NCI-H1417 (cell line): ENCODE measurements around the gene PHLDA3.

Source experiments
- DNase-seq, 3 experiments: peaks; one replicate each; lab custom pipeline; 2025; lab: John Stamatoyannopoulos, UW

Gene PHLDA3

DNA sequence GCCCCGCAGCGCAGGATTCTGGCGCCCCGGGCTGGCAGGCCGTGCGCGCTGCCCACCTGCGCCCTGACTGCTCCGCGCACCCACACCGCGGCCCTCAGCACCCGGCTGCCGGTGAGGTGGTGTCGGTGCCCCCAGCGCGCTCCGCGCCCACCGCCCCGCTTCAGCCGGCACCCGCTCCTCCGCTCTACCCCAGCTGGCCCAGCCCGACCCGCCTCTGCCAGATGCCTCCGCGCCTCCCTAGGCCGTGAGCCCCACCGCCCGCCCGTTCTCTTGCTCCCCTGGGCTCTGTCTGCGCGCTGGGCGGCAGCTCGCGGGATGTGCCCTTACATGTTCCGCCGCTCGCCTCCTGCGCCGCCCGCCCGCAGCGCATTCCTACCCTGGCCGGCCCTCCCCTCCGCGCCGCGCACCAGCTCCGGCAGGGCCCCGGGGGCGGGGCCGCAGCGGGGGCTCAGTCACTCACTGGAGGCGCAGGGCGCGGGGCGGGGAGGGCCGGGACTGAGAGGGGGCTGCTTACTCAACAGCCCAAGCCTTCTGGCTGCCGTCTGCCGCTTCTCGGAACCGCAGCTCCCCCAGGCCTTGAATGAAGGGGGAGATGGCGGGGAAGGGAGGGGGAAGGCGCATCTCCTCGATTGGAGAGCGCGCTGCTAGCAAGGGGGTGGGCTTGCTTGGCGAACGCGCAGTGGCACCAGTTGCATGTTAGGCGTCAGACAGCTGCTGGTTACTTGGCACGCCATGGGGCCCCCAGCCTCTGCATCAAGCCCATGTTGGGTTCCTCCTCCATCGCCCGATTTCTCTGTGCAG lies at the start of gene PHLDA3:
PHLDA3 (minus strand) TSS at position 345 of the 801 bp plus-strand sequence. CDS start 402 bp downstream, outside the sequence.
- peak; percentile 26 to 92 (median 92) for DNase-seq

GRCh38 chr1:201518071-201518470 lies 49.1 kb upstream of the PHLDA3 start:
- DNase-seq: no peak

DNA sequence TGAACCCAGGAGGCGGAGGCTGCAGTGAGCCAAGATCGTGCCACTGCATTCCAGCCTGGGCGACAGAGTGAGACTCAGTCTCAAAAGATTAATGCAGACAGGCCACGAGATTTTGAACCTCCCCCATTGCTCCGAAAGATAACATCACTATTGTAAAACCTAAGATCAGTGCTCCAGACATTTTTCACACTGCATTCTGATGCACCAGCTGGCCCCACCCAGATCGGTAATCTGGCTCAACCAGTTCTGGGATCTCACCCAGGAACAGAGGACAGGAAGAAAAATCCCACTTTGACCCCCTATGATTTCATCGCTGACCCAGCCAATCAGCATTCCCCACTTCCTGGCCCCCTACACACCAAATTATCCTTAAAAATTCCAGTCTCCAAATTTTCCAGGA lies 48.6 kb upstream of the PHLDA3 start:
- DNase-seq: no peak

- DNase-seq: no peak
Observed at GRCh38 chr1:201516511-201517127, 47.6 kb upstream of the PHLDA3 start.

GRCh38 chr1:201515895-201516294 lies 46.9 kb upstream of the PHLDA3 start:
- no peak for DNase-seq

DNA sequence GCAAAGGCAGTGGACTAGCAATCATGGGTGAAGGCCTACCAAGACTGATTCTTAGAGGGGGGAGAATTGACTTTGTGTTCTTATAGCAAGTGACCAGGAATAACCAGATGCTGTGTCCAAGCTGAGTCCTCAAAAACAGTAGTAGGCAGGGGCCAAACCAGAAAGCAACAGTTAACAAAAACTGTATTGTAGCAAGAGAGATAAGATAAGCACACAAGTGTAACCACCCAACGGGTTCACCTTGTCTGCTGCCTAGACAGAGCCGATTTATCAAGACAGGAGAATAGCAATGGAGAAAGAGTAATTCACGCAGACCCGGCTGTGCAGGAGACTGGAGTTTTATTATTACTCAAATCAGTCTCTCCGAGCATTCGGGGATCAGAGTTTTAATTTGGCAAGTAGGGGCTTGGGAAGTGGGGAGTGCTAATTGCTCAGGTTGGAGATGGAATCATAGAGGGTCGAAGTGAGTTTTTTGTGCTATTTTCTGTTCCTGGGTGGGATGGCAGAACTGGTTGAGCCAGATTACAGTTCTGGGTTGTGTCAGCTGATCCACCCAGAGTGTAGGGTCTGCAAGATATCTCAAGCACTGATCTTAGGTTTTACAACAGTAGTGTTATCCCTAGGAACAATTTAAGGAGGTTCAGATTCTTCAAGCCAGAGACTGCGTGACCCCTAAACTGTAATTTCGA lies 46.2 kb upstream of the PHLDA3 start:
- DNase-seq: no peak

GRCh38 chr1:201514466-201514865 lies 45.5 kb upstream of the PHLDA3 start:
- DNase-seq: no peak

GRCh38 chr1:201513498-201514243 lies 44.7 kb upstream of the PHLDA3 start:
- DNase-seq: no peak

DNA sequence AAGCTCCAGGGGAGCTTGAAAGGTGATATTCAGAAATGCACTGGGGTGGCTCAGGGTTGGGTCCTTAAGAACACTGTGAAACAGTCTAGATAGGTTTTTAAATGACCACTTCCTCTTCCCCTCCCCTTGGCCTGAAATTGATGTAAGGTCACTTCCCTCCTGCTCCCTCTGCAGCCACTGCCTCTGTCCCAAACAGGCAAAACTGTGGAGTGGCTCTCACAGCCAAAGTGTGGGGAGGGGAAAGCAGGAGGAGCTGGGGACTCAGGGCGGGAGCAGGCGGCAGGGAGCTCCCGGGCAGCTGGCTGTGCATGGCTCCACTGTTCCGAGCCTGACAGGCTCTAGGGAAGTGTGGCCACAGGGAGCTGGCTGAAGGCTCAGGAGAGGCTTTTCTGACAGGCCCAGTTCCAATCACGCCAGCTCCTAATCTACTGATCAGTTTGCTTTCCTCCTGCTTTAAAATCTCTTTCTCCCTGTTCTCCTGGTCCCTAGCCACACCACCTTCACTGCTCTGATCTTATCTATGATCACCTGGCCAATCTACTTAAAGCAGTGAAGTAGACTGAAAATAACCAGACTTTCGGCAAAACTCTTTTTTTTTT lies 43.1 kb upstream of the PHLDA3 start:
- peak in 1 of 3 experiments; percentile 27 for DNase-seq

DNA sequence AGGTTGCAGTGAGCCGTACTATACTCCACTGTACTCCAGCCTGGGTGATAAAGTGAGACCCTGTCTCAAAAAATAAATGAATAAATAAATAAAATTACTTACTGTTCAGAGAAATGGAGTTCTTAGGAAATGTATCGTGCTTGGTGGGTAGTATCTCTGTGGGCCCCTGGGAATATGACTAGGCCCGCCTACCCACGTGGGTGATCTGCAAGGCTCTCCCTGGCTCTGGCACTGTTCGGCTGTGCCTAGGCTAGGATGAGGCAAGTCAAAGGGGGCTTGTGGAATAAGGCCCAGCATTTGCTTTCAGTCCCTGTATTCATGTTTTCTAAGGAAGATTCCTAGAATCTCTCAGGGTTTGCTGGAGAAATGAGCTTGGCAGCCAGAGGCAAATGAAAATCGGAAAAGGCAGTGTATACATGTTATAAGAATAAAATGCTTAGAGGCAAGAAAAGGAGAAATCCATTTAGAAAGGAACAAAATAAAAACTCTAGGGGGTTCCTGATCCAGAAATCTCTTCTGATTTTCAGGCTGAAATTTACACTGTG lies 42.5 kb upstream of the PHLDA3 start:
- no peak for DNase-seq

DNA sequence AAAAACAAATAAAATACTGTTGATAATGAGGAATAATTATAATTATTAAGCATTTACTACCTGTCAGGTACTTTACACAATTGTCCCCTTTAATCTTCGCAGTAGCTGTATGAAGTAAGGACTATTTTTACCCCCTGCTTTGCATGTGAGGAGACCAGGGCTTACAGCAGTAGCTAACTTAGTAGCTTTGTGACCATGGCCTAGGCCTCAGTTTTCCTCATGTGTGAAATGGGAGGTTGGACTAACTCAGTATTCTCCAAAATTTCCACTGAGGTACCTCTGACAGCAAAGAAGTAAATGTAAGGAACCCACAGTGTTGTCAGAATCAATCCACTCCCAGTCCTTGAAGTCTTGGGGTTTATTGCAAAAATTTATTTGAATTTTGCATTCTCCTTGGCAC lies 41.7 kb upstream of the PHLDA3 start:
- no peak for DNase-seq

- DNase-seq: no peak
Observed at GRCh38 chr1:201509601-201510374, 40.8 kb upstream of the PHLDA3 start.

DNA sequence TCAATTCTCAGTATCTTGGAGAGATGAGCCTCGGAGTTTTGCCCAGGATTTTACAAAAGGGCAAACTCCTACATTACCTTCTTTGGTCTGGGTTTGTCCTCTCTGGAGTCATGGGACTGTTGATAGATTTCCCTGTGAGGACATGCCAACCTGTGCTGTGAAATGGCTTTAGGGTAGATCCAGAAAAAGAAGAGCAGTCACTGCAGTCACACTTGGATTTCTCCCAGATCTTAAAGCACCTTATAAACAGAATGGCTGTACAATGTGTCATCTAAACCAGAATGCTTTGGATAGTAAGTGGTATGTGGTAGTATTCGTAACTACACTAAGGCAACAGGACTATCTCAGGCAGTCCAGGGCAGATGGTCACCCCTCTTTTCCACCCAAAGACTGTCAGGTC lies 39.8 kb upstream of the PHLDA3 start:
- no peak for DNase-seq

GRCh38 chr1:201507360-201507675 lies 38.3 kb upstream of the PHLDA3 start:
- DNase-seq: no peak

- DNase-seq: peak; percentile 53 to 90 (median 88)
Observed at GRCh38 chr1:201506557-201507359, 37.8 kb upstream of the PHLDA3 start, which contains the start of gene CSRP1. Gene CSRP1, minus strand, starts transcription at chr1:201507123. Its CDS starts 10,820 bp downstream, at chr1:201496303.

DNA sequence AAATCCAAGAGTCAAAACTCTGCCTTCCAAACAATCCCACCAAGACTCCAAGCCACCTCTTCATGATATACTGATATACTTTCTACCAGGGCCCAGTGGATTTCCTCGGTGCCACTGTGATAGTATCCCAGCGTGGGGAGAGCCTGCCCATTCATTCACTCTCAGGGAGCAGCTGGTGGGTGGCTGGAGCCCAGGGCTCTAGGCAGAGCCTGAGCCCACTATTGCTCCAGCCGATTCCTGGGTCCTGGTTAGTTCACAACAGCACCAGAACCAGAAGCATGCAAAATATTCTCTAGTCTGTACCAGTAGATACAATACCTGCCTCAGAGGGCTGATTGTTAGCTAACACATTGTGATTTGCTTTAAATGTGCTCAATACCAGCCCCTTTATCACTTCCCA lies 37.1 kb upstream of the PHLDA3 start:
- peak in 1 of 3 experiments; percentile 66 for DNase-seq

DNA sequence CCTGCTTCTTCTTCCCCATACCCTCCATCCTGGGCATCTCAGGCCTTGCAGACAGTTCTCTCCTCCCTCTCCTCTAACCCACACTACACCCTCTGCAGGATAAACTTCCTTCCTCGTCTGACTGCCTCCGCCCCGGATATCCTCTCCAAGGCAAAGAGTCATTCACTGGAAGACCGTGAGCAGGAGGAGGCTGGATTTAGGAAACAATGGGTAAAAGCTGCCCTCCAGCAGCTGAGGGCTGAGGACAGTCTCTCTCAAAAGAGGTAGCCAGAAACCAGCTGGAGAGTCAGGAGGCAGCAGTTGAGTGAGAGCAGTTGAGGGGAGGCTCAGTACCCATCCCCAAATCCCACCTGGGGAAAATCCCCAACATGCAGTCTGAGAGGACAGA lies 36.5 kb upstream of the PHLDA3 start:
- peak in 2 of 3 experiments; percentile 82 to 88 for DNase-seq

DNA sequence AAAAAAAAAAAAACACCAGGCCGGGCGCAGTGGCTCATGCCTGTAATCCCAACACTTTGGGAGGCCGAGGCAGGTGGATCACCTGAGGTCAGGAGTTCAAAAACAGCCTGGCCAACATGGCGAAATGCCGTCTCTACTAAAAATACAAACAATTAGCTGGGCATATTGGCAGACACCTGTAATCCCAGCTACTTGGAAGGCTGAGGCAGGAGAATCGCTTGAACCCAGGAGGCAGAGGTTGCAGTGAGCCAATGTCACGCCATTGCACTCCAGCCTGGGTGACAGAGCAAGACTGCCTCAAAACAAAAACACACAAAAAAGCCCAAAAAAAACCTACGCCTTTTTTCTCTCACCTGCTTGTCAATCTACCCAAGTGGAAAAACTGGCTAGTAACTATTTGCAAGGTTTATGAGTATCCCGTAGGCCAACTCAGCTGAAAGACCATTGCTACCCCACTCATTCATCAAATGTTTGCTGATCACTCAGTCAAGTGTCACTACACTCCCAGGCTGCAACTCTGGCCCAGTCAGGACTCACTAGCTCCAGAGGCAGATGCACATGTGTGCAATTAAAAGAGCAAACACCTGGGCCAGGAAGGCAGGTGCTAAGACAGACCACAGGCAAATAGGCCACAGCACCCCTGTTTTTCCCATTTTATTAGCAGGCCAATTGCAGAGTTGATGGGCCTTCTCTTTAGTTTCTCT lies 36.0 kb upstream of the PHLDA3 start:
- DNase-seq: peak; percentile 10 to 88 (median 82)

GRCh38 chr1:201504179-201504631 lies 35.2 kb upstream of the PHLDA3 start:
- no peak for DNase-seq
